Measurements from ENCODE around the gene EMC7. TPM values are rescaled to one million over a fixed set of nuclear protein-coding genes. Genes with fewer than 3 reads are reported as not detected.

The EMC7 gene
- total RNA-seq, 1 experiment from 2014 or later = 55.6 TPM

GRCh38 chr15:34124651-34125050, 23.0 kb upstream of the EMC7 start:
- no peak overlapping the region for H3K4me2 ChIP-seq (ENCODE audit: insufficient read depth, insufficient read length, low read length)
- no peak overlapping the region for H3K18ac ChIP-seq (ENCODE audit: insufficient read length, low read depth, low read length)
- H2BK15ac ChIP-seq (ENCODE audit: low read depth, low read length) = no peak overlapping the region
- H3K9ac ChIP-seq (ENCODE audit: extremely low read depth, insufficient read length, low read length) = no peak overlapping the region
- no peak overlapping the region for H4K91ac ChIP-seq (ENCODE audit: insufficient read length, low read depth, low read length)
- H2AK5ac ChIP-seq (ENCODE audit: insufficient read length, low read length) = no peak overlapping the region
- H3K14ac ChIP-seq (ENCODE audit: insufficient read depth, low read length) = no peak overlapping the region
- no peaks in the 10 kb centered on the region for H3K23me2 ChIP-seq (ENCODE audit: insufficient read length, low read depth, low read length, poor library complexity, severe bottlenecking)
- no peak overlapping the region for H2BK20ac ChIP-seq (ENCODE audit: low read depth, low read length, poor library complexity, severe bottlenecking)
- DNase-seq = no peak
- H3K79me2 ChIP-seq (ENCODE audit: insufficient read depth, low read length) = no peaks in the 10 kb centered on the region
- H3K4ac ChIP-seq (ENCODE audit: low read depth, low read length) = no peak overlapping the region
- H3K4me1 ChIP-seq (ENCODE audit: insufficient read depth, low read length) = no peaks in the 10 kb centered on the region
- H3T11ph ChIP-seq (ENCODE audit: low read length) = no peak overlapping the region
- no peak for TF ChIP-seq CTCF (conservative IDR thresholded peaks at IDR 0.05)
- H3K27ac ChIP-seq (ENCODE audit: insufficient read length, low read depth, low read length) = no peak overlapping the region
- H2BK5ac ChIP-seq (ENCODE audit: insufficient read length, low read length) = no peak overlapping the region
- no peaks in the 10 kb centered on the region; a peak in 1 of 7 replicates for H3K36me3 Mint-ChIP-seq (ENCODE audit: insufficient read depth in 1 of 3, low read depth in 3 of 3)
- H3K27me3 Mint-ChIP-seq (ENCODE audit: low read depth) = peaks cover 4% of the 10 kb centered on the region
- H3K27me3 ChIP-seq (ENCODE audit: insufficient read depth, low read length) = no peaks in the 10 kb centered on the region
- no peak overlapping the region for H2BK120ac ChIP-seq (ENCODE audit: low read depth, low read length, poor library complexity, severe bottlenecking)
- H4K20me1 ChIP-seq (ENCODE audit: control insufficient read depth, insufficient read depth, insufficient read length) = no peaks in the 10 kb centered on the region
- H3K79me1 ChIP-seq (ENCODE audit: insufficient read depth, low read depth, low read length, poor library complexity, severe bottlenecking) = no peaks in the 10 kb centered on the region
- H2AFZ ChIP-seq (ENCODE audit: low read length) = no peak overlapping the region
- H2BK12ac ChIP-seq (ENCODE audit: insufficient read length, low read depth, low read length) = no peak overlapping the region
- no peak overlapping the region for H3K4me3 Mint-ChIP-seq
- H4K5ac ChIP-seq (ENCODE audit: insufficient read length, low read depth, low read length) = no peak overlapping the region
- H3K4me1 Mint-ChIP-seq = peaks cover 6 to 7% of the 10 kb centered on the region in 2 experiments
- no peaks in the 10 kb centered on the region for H3K9me3 ChIP-seq (ENCODE audit: control insufficient read depth, low read depth, low read length)
- no peak overlapping the region for H3K56ac ChIP-seq (ENCODE audit: insufficient read length, low read depth, low read length)
- WGBS (ENCODE audit: extremely low coverage, insufficient read length, low lambda C conversion rate) = no CpG with 5 or more reads among the region's 4 CpGs
- H3K23ac ChIP-seq (ENCODE audit: insufficient read length, low read depth, low read length) = no peak overlapping the region
- H3K27ac Mint-ChIP-seq = no peak overlapping the region
- H4K8ac ChIP-seq (replicated peaks; ENCODE audit: insufficient read length, low read depth, low read length) = no peak overlapping the region
- H3K9me3 Mint-ChIP-seq = no peaks in the 10 kb centered on the region; a peak in 1 of 5 replicates

All from H9 (cell line).